ENCODE measurements around the gene HACD4.

DNA sequence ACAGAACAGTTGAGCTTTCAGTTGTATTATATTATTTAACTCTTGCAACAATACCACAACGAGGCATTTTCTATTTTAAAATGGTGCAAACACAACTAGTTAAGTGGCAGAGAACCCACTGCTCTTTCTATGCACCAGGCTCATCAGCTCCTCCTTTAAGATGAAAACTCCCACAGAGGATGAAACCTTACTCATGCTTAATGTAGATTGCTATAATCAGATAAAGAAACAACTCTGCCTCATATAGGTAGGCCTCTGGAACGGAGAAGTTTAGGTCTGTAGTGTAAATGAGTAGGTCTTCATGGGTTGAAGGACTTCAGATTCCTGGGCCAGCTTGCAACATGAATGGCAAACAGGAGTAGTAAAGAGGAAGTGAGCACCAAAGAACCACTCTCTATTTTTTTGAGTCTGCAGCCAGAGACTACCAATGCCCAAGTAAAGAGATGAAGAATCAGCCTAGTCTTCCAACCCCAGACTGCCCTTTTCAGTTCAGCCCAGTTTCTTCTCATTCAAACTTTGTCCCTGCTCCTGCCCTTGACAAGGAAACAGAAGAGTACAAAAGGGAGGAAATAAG, 33.9 kb downstream of the HACD4 start:
- TF ChIP-seq, protein P1, sequence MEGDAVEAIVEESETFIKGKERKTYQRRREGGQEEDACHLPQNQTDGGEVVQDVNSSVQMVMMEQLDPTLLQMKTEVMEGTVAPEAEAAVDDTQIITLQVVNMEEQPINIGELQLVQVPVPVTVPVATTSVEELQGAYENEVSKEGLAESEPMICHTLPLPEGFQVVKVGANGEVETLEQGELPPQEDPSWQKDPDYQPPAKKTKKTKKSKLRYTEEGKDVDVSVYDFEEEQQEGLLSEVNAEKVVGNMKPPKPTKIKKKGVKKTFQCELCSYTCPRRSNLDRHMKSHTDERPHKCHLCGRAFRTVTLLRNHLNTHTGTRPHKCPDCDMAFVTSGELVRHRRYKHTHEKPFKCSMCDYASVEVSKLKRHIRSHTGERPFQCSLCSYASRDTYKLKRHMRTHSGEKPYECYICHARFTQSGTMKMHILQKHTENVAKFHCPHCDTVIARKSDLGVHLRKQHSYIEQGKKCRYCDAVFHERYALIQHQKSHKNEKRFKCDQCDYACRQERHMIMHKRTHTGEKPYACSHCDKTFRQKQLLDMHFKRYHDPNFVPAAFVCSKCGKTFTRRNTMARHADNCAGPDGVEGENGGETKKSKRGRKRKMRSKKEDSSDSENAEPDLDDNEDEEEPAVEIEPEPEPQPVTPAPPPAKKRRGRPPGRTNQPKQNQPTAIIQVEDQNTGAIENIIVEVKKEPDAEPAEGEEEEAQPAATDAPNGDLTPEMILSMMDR (IDR thresholded peaks at IDR 0.05), result no peak
- TF ChIP-seq POLR2AphosphoS5 (IDR thresholded peaks at IDR 0.05) (no peak), EP300 (IDR thresholded peaks at IDR 0.05) (no peak), POLR2A (IDR thresholded peaks at IDR 0.05; ENCODE audit: low read depth) (no peak)

All from esophagus muscularis mucosa (tissue), 4 donors.